Muscle layer of colon (tissue), 2 donors: ENCODE results near the gene ANKMY1.
A peak's percentile ranks its signal among the peaks of the same experiment; 100 is the strongest.

Experiments used
- H3K27ac ChIP-seq: one replicate; pipeline ENCODE4 v1.7.0; 2013; ENCODE audit warnings: low read depth, mild to moderate bottlenecking, low read length, moderate library complexity
- H3K27me3 ChIP-seq, 2 donors: one replicate each; pipeline ENCODE4 v1.7.0; 2013; ENCODE audit warnings: low read length in 2 of 2, mild to moderate bottlenecking in 2 of 2; ENCODE audit not compliant: insufficient read depth in 2 of 2, control insufficient read depth in 1 of 2
- H3K36me3 ChIP-seq: one replicate; pipeline ENCODE4 v1.7.0; 2013; ENCODE audit warnings: mild to moderate bottlenecking, low read length; ENCODE audit not compliant: insufficient read depth
- H3K4me1 ChIP-seq: one replicate; pipeline ENCODE4 v1.7.0; 2013; ENCODE audit warnings: mild to moderate bottlenecking, low read length; ENCODE audit not compliant: insufficient read depth
- H3K4me3 ChIP-seq, 2 donors: one replicate each; pipeline ENCODE4 v1.7.0; 2013; ENCODE audit warnings: low read length in 2 of 2, low read depth in 1 of 2, mild to moderate bottlenecking in 1 of 2, moderate library complexity in 1 of 2
- H3K9ac ChIP-seq: one replicate; pipeline ENCODE4 v1.7.0; 2013; ENCODE audit warnings: low read length
- H3K9me3 ChIP-seq: one replicate; pipeline ENCODE4 v1.7.0; 2013; ENCODE audit warnings: mild to moderate bottlenecking, low read length
- donor health status: abdominal sarcoma.
- donor health status: Adenocarcinoma of cecum.

Gene ANKMY1, protein sequence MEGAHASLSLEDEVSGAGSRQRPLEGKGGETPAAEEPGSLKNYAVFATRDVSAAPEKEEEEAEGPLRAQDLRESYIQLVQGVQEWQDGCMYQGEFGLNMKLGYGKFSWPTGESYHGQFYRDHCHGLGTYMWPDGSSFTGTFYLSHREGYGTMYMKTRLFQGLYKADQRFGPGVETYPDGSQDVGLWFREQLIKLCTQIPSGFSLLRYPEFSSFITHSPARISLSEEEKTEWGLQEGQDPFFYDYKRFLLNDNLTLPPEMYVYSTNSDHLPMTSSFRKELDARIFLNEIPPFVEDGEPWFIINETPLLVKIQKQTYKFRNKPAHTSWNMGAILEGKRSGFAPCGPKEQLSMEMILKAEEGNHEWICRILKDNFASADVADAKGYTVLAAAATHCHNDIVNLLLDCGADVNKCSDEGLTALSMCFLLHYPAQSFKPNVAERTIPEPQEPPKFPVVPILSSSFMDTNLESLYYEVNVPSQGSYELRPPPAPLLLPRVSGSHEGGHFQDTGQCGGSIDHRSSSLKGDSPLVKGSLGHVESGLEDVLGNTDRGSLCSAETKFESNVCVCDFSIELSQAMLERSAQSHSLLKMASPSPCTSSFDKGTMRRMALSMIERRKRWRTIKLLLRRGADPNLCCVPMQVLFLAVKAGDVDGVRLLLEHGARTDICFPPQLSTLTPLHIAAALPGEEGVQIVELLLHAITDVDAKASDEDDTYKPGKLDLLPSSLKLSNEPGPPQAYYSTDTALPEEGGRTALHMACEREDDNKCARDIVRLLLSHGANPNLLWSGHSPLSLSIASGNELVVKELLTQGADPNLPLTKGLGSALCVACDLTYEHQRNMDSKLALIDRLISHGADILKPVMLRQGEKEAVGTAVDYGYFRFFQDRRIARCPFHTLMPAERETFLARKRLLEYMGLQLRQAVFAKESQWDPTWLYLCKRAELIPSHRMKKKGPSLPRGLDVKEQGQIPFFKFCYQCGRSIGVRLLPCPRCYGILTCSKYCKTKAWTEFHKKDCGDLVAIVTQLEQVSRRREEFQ

DNA sequence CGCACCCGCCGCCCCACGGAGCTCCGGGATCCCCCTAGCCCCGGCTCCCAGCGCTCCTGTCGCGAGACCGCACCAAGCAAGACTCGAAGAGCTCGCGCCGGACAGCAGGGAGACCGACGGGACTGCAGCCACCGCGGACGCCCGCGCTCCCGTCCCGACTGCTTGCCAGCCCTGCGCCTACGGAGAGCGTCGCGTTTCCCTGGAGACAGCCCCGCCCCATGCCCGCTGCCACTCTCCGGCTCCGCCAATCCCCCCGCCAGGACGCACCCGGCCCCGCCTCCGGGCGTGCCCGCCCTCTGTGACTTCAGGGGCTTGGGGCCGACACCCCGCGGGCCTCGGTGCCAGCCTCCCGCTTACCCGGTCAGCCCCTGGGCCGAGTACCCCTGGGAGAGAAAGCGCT is at the start of gene ANKMY1:
TSS of gene ANKMY1 (minus strand) at position 181 of the 400 bp plus-strand sequence. CDS start 653 bp downstream, outside the sequence.
- no peak within 1 kb of the TSS for H3K27ac ChIP-seq
- no peaks in the 10 kb centered on the region for H3K9me3 ChIP-seq
- peaks cover 23% of the 10 kb centered on the region for H3K4me1 ChIP-seq
- no peaks in the 10 kb centered on the region for H3K36me3 ChIP-seq
- H3K27me3 ChIP-seq = peaks cover 0 to 16% of the 10 kb centered on the region in 2 donors
- no peak within 1 kb of the TSS for H3K9ac ChIP-seq
- H3K4me3 ChIP-seq = peak within 1 kb of the TSS; percentile 14 to 50

DNA sequence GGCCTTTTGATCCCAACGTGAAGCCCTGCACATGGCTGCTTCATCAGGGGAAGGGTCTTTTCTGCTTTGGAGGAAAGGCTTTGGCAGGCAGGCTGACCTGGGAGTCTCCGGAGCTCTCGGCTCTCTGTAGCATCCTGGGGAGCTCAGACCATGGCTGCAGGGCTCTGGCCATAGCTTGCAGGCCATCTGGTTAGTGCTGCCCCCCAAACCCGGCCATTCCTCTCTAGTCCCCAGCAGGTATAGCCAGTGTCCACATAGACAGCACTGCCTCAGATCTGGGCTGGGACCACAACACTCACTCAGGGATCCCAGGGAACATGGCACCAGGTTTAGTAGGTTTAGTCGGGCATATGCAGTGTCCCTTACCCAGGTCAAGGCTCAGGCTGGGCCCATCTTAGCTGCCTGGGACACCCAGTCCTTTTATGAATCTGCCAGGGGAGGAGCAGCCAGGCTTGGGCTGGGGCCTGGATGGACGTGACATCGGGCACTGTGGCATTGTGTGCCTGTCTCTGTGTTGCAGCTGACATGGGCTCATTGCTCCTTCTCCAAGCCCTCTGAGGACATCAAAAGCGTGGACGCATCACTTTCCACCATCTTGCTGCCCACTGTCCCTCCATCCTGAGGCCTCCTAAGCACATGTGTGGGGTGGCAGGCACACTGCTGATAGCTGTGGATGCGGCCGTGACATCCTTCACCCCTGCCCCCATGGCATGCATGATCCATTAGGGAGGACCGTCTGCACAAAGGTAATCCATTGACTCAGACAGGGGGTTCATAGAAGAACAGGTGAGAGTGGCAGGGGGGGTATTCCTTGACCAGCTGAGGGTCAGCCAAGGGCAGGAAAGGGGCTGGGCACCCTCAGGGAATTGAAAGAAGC is 48.3 kb upstream of the ANKMY1 start:
- Histone ChIP-seq H3K4me3 (no peak overlapping the region), H3K36me3 (no peaks in the 10 kb centered on the region), H3K27ac (no peak overlapping the region), H3K9me3 (no peaks in the 10 kb centered on the region), H3K4me1 (no peaks in the 10 kb centered on the region), H3K9ac (no peak overlapping the region), H3K27me3 (no peaks in the 10 kb centered on the region)

- Histone ChIP-seq H3K27ac (no peak overlapping the region), H3K36me3 (no peaks in the 10 kb centered on the region), H3K27me3 (no peaks in the 10 kb centered on the region), H3K9me3 (no peaks in the 10 kb centered on the region), H3K9ac (no peak overlapping the region), H3K4me3 (no peak overlapping the region), H3K4me1 (no peaks in the 10 kb centered on the region)
Measured at GRCh38 chr2:240604939-240605716, 47.3 kb upstream of the ANKMY1 start.

GRCh38 chr2:240604291-240604938 is 46.6 kb upstream of the ANKMY1 start:
- H3K9ac ChIP-seq = no peak overlapping the region
- no peak overlapping the region for H3K4me3 ChIP-seq
- H3K27me3 ChIP-seq = no peaks in the 10 kb centered on the region
- H3K4me1 ChIP-seq = no peaks in the 10 kb centered on the region
- no peak overlapping the region for H3K27ac ChIP-seq
- H3K9me3 ChIP-seq = no peaks in the 10 kb centered on the region
- no peaks in the 10 kb centered on the region for H3K36me3 ChIP-seq

GRCh38 chr2:240603846-240604245 is 46.1 kb upstream of the ANKMY1 start:
- no peak overlapping the region for H3K9ac ChIP-seq
- no peaks in the 10 kb centered on the region for H3K4me1 ChIP-seq
- no peak overlapping the region for H3K4me3 ChIP-seq
- H3K9me3 ChIP-seq = no peaks in the 10 kb centered on the region
- H3K27ac ChIP-seq = no peak overlapping the region
- H3K27me3 ChIP-seq = no peaks in the 10 kb centered on the region
- H3K36me3 ChIP-seq = no peaks in the 10 kb centered on the region

GRCh38 chr2:240603081-240603835 is 45.5 kb upstream of the ANKMY1 start:
- Histone ChIP-seq H3K9me3 (no peaks in the 10 kb centered on the region), H3K27me3 (no peaks in the 10 kb centered on the region), H3K36me3 (peaks cover 2% of the 10 kb centered on the region), H3K27ac (no peak overlapping the region), H3K4me3 (no peak overlapping the region), H3K9ac (no peak overlapping the region), H3K4me1 (peaks cover 5% of the 10 kb centered on the region)

DNA sequence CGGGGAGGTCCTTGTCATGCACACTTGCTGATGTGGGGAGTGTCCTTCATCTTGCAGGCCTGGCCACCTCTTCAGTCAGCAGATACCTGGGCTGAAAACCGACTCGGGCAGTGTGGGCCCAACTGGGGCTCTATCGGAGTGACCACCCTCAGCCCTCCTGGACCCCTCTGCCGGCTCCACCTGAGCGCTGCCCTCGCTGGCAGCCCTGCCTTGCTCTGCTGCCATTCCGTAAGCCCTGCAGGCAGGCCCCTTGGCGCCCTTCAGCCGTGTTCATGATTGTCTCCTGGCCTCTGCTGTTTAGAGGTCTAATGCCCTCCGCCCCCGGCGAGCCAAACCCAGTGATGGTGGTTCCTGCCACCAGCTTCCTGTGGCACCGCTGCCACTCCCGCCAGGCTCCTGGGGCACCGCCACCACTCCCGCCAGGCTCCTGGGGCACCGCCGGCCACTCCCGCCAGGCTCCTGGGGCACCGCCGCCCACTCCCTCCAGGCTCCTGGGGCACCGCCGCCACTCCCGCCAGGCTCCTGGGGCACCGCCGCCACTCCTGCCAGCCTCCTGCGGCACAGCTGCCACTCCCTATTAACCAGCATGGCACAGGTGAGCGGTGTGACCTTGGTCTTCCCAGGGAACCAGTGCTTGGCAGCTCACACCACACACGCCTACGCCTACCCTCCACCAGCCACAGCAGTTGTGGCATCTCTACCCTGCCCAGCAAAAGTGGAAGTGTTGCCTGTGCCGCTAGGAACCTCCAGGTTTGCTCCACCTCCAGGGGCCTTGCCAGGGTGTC is 44.7 kb upstream of the ANKMY1 start:
- Histone ChIP-seq H3K4me3 (no peak overlapping the region), H3K9ac (no peak overlapping the region), H3K27me3 (no peaks in the 10 kb centered on the region), H3K36me3 (peaks cover 4% of the 10 kb centered on the region), H3K9me3 (no peaks in the 10 kb centered on the region), H3K27ac (no peak overlapping the region), H3K4me1 (peaks cover 13% of the 10 kb centered on the region)

DNA sequence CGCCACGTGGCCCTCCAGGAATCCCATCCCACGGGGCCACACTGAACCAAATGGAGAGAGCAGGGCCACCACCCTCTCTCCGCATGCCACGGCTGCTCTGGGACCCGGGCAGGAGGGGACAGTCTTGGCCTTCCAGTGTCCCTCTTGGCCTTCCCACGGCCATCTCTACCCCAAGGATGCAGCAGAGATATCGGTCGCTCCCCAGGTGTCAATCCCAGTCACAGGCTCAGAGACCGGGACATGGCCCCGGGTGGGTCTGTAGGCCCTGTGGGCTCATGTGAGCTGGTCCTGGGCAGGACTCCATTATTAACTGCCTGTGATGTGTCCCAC is 44.0 kb upstream of the ANKMY1 start:
- H3K9me3 ChIP-seq = no peaks in the 10 kb centered on the region
- peaks cover 19% of the 10 kb centered on the region for H3K4me1 ChIP-seq
- no peaks in the 10 kb centered on the region for H3K27me3 ChIP-seq
- no peak overlapping the region for H3K4me3 ChIP-seq
- H3K27ac ChIP-seq = no peak overlapping the region
- peaks cover 4% of the 10 kb centered on the region for H3K36me3 ChIP-seq
- H3K9ac ChIP-seq = no peak overlapping the region

GRCh38 chr2:240601061-240601830 is 43.5 kb upstream of the ANKMY1 start:
- no peak overlapping the region for H3K4me3 ChIP-seq
- no peaks in the 10 kb centered on the region for H3K9me3 ChIP-seq
- no peak overlapping the region for H3K27ac ChIP-seq
- no peaks in the 10 kb centered on the region for H3K27me3 ChIP-seq
- H3K4me1 ChIP-seq = peaks cover 23% of the 10 kb centered on the region
- no peak overlapping the region for H3K9ac ChIP-seq
- H3K36me3 ChIP-seq = peaks cover 4% of the 10 kb centered on the region
